GM21786 (cell line): ENCODE data around the gene SPP2.

ENCODE experiments used
- ATAC-seq: cut with Tn5 transposase; IDR thresholded peaks from one replicate; pipeline ENCODE4 v1.9.1; 2021; ENCODE audit not compliant: unreplicated experiment

The SPP2 gene

DNA sequence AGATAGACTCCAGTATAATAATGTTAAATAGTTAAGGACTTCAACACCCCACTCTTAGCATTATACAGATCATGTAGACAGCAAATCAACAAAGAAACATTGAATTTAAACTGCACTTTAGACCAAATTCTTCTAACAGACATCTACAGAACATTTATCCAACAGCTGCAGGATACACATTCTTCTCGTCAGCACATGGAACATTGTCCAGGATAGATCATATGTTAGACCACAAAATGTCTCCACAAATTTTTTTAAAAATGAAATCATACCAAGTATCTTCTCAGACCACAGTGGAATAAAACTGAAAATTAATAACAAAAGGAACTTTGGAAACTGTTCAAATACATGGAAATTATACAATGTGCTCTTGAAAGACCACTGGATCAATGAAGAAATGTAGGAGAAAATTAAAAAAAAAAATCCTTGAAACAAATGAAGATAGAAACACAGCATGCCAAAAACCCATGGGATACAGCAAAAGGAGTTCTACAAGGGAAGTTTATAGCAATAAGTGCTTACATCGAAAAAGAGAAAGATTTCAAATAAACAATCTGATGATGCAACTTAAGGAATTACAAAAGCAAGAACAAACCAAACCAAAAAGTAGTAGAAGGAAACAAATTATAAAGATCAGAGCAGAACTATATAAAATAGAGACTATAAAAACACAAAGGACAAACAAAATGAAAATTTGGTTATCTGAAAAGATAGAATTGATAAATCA is 12.3 kb upstream of the SPP2 start:
- no peak for ATAC-seq

DNA sequence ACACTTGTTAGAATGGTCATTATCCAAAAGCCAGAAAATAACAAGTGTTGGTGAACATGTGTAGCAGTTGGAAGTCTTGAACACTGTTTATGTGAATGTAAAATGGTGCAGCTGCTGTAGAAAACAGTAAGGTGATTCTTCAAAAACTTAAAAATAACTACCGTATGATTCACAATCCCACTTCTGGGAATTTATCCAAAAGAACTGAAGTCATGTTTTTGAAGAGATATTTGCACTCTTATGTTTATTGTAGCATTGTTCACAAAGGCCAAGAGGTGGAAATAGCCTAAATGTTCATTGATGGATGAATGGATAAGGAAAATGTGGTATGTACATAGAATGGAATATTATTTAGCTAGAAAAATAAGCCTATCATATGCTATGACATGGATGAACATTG is 6.3 kb upstream of the SPP2 start:
- no peak for ATAC-seq

- no peak for ATAC-seq
Measured at GRCh38 chr2:234046521-234046920, 4.0 kb upstream of the SPP2 start.

DNA sequence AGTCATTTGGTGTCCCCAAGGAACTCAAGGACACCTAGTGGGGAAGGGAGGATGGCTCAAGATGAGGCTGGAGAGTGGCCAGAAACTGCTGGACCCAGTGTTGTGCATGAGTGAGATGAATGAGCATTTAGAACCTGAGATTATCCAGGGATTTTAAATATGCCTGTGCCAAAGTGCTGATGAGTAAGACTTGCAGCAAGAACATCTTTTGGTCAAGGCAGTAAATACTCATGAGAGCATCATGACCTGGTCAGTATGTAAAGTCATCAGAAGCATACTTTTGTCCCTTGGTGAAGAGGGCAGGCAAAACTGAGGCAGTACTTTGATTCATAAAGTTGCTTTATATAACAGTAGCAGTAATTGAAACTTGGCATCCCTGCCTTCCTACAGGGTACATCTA is 3.1 kb upstream of the SPP2 start:
- no peak for ATAC-seq

DNA sequence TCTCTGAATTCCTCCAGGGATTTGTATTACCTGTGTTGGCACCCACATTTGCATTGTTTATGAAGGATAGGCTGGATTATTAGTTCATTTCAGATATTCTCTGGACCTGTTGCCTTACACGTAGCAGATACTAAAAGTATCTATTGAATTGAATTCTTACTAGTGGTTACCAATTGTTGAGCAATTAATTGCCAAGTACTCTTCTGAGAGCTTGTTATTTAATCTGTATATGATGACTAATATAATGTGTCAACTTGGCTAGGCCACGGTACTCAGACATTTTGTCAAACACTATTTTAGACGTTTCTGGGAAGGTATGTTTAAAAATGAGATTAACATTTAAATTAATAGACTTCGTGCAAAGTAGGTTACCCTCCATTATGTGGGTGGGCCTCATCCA is 2.5 kb upstream of the SPP2 start:
- ATAC-seq, result no peak

- no peak for ATAC-seq
Measured at GRCh38 chr2:234051374-234052070, 1.0 kb downstream of the SPP2 start.

DNA sequence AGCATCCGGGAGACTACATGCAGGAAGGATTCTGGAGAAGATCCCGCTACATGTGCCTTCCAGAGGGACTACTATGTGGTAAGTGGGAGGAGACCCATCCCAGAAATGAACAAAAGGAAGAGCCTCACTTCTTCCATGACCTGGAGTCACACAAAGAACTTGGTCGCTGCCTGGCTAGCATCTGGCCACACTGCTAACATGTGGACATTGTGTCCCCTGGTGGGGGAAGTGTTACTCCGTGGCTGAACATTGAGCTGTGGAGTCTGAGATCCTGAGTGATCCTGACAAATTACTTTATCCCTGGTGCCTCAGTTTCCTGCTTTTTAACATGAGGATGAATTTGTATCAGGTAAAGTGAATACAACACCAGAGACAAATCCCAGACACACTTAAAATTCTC is 8.4 kb downstream of the SPP2 start:
- ATAC-seq, result no peak

DNA sequence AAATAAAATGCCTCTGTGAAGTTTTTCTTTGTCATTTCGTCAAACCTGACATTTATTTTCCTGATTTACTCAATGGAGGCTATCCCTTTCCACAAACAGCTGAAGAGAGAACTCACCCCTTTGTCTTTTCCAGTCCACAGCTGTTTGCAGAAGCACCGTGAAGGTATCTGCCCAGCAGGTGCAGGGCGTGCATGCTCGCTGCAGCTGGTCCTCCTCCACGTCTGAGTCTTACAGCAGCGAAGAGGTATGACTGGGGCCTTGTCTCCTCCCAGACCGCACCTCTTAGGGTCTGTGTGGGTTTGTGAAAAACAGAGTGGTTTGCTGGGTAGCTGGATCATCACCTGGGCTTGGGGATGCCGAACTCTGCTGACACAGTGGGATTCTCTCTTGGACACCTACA is 9.7 kb downstream of the SPP2 start:
- ATAC-seq, result no peak

DNA sequence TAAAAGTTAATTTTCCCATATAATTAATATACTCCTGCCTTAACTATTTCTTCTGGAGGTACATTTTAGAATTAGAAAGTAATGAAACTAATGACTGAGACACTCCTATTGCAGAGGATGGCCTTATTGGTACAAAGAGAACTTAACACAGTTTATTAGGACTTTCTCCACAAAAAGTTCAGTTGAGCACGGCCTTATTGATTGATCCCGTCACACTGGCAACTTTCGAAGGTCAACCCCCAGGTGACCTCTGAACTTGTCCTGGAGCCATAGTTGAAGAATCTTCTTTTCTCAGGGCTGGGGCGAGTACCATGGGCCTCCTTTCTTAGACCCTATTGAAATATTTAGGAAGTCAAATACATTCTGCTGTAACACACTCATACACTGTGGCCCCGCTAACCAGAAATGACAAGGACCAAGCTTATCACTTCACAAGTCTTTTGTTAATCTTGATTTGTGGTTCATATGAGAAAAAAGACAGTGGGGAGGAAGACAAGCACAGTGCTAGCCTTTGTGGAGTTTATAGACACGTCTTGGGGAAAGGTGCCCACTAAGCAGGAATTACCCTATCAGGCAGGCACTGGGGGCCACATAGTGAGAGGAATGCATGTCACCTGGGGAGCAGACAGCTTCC is 11.2 kb downstream of the SPP2 start:
- ATAC-seq, result no peak

- ATAC-seq, result no peak
Measured at GRCh38 chr2:234066587-234066986, 16.1 kb downstream of the SPP2 start.

DNA sequence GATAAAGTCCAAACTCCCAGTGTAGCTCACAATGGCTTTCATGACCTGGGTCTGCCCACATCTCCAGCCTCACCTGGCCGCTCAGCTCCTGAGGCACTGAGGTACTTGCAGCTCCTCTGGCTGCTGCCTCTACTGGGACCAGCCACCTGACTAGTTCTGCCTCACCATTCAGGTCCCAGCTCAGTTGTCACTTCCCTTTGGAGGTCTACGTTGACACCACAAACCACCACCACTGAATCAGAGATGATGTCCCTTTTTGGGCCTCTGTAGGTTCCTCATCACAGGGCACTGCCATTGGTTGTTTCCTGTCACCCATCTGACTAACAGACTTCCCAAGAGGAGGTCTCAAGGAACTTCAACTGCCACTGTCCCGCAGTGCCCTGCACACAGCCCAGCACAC is 21.2 kb downstream of the SPP2 start:
- ATAC-seq, result no peak

DNA sequence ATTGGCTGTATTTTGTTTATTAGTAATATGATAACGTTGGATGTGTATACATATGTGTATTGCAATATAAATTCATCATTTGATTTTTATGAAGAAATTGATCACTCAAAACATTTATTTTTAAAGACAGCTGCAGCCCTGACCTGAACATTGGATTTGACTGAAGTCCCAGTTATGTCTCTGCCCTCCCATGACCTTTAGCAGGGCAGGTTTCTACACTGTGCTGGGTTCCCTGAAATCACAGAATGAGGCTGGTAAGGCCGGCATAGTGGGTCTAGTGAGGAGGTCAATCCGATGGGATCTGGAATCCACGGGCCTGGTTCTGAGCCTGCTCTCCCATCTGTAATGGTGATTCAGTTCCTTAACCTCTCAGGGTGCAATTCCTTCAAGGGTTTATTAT is 22.0 kb downstream of the SPP2 start:
- no peak for ATAC-seq

- no peak for ATAC-seq
Measured at GRCh38 chr2:234074751-234075517, 24.4 kb downstream of the SPP2 start.

DNA sequence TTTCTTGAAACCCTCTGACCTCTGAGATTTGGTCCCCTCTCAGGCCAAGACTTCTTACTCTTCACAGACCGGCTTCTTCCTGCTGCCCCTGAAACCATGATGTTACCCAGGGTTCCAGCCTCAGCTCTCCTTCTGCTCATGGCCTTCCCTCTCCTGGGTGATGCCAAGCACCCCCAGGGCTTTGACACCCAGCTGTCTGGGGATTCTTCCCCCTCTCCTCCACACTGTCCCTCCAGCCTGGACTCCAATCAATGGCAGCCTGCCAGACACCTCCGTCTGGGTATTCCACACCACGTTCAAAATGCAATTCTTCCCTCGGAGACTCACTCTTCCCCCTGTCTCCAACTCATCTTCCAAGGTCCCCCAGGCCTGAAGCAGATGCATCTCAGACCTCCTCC is 25.0 kb downstream of the SPP2 start:
- no peak for ATAC-seq

DNA sequence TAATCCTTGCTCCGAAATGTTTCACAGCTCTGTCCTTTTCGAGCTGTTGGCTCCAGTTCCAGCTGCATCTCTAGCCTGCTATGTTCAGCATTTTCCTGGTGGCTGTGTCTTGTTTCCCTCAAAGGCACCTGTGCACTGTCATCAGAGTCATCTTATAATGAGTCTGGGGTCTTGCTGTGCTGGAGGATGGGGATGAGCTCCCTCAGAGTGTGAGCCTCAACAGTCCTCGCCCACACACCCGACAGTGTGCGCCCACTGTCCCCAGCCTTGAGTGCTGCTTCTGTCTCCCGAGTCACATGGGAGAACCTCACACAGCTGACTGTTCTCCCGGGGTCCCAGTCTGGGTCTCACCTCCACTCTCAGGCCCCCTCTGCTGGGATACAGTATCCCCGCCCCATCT is 25.4 kb downstream of the SPP2 start:
- ATAC-seq, result no peak

GRCh38 chr2:234076451-234076850 is 25.9 kb downstream of the SPP2 start:
- ATAC-seq, result no peak

DNA sequence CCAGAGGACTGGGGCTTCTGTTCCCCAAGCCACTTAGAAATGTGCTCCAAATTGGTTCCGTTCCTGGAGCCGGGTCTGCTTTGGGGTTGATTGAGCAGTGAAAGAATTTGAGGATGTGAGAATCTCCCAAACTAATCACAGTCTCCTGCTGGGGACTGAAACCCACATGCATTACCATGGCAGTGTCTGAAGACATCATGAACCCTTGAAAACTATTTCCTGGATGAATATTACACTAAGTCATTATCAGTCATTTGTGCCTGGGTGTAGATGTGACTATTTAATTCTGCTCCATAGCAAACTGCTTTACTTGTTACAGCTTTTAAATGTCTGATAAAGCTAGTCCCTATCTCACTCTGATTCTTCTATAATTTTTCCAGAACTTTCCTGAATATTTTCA is 27.6 kb downstream of the SPP2 start:
- no peak for ATAC-seq

GRCh38 chr2:234081970-234082822 is 31.7 kb downstream of the SPP2 start:
- no peak for ATAC-seq

DNA sequence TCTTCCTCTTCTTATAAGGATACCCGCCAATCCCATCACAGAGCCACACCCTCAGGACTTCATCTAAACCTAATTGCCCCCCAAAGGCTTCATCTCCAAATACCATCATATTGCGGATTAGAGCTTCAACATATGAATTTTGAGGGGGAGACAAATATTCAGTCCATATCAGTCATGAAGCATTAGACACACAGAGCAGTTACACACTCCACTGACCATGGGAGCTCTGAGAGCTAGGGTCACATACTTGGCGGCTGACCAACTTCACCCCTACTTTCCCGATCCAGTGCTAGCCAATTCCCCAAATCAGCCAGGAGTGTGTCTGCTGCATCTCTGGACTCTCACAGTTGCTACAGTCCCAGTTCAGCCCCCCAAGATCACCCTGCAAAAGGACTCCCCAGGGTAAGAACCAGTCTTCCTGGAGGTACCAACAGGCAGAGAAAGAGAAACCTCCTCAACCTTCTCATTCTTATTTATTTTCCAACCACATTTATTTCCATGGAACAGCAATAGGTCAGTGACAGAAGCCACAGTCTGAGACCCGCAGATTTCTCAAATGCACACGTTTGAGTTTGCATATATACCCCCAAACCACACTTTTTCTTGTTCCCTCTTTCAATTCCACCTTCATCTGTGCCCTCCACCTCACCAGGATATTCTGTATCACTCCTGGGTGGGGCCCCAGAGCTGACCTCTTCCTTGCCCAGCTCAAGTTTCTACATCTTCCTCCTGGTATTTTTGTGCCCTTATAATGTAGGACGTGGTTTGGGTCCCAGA is 33.3 kb downstream of the SPP2 start:
- no peak for ATAC-seq

DNA sequence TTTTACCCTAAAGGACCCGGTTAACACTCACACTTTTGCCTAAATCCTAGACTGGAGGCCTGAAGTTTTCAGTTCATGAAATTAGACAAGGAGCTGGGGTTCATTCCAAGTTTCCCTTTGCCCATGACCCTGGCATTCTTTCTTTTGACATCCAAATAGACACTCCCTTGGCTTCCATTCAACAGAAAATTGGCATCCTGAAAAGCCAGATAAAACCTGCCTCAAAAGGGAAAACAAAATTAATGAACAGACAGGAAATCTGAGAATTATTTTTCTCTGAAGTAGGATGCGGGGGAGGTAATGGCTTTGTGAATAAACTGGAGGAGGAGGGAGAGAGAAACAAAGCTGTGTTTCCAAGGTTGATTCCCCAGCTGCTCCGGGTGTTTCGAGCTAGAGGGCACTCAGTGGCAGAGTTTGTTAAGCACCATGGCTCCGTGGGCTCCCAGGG is 41.0 kb downstream of the SPP2 start:
- no peak for ATAC-seq
